Glutamatergic neuron (in vitro differentiated cells): Measurements from ENCODE around the gene MAST1. TPM values are rescaled to one million over a fixed set of nuclear protein-coding genes. Genes with fewer than 3 reads are reported as not detected.
"Not testable (repeated sequence)": the region's sequence is repeated elsewhere in the genome, so short reads cannot be mapped to it uniquely, and the experiment has no call there.

ENCODE experiments used
- DNase-seq: peaks from one replicate; pipeline ENCODE4 v3.0.0; 2022
- H3K27ac Mint-ChIP-seq: one replicate; pipeline ENCODE4 v1.8.0; 2020; ENCODE audit warnings: mild to moderate bottlenecking, mixed read lengths, inconsistent platforms; ENCODE audit not compliant: unreplicated experiment
- H3K27me3 Mint-ChIP-seq: one replicate; pipeline ENCODE4 v1.8.0; 2020; ENCODE audit warnings: mild to moderate bottlenecking, moderate library complexity, mixed read lengths, inconsistent platforms; ENCODE audit not compliant: unreplicated experiment
- H3K36me3 Mint-ChIP-seq: one replicate; pipeline ENCODE4 v1.8.0; 2020; ENCODE audit warnings: mild to moderate bottlenecking, mixed read lengths, inconsistent platforms; ENCODE audit not compliant: unreplicated experiment
- H3K4me1 Mint-ChIP-seq: one replicate; pipeline ENCODE4 v1.8.0; 2020; ENCODE audit warnings: mild to moderate bottlenecking, low read depth, mixed read lengths, inconsistent platforms; ENCODE audit not compliant: unreplicated experiment
- H3K4me3 Mint-ChIP-seq: one replicate; pipeline ENCODE4 v1.8.0; 2020; ENCODE audit warnings: mild to moderate bottlenecking, mixed read lengths, inconsistent platforms; ENCODE audit not compliant: unreplicated experiment
- H3K9me3 Mint-ChIP-seq: one replicate; pipeline ENCODE4 v1.8.0; 2020; ENCODE audit warnings: mild to moderate bottlenecking, moderate library complexity, mixed read lengths, inconsistent platforms; ENCODE audit not compliant: unreplicated experiment
- total RNA-seq: library from RNA; stranded (reverse); fragmentation: NEBNext Ultra II Directional; extraction: Animal tissue kit (Norgen Biotek cat#: 25700); gene quantifications from one replicate; pipeline ENCODE4 v1.2.1, GENCODE V29; 2021; ENCODE audit not compliant: unreplicated experiment
- TF ChIP-seq, protein P1 (sequence below): fragments of 200-600 bp; sonication (generic); IDR thresholded peaks from one replicate; pipeline ENCODE4 v1.5.0; 2021; ENCODE audit not compliant: partially characterized antibody, unreplicated experiment

Gene MAST1
- total RNA-seq, 1 donor from 2014 or later = 230 TPM

DNA sequence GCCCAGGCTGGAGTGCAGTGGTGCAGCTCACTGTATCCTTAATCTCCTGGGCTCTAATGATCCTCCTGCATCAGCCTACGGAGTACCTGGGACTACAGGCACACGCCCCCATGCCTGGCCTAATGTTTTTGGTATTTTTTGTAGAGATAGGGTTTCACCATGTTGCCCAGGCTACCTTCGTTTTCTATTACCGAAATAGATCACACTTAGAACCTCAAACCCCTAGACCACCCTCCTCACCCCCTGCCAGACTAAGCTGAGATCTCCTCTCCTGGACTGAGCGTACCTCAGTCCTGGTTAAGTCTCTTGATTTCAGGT lies 48.3 kb downstream of the MAST1 start:
- no peaks in the 10 kb centered on the region for H3K36me3 Mint-ChIP-seq
- DNase-seq = no peak
- H3K27me3 Mint-ChIP-seq = peaks cover 24% of the 10 kb centered on the region
- H3K4me3 Mint-ChIP-seq = peak overlapping the region; percentile 69
- H3K27ac Mint-ChIP-seq = peak overlapping the region; percentile 53
- peaks cover 5% of the 10 kb centered on the region for H3K9me3 Mint-ChIP-seq
- TF ChIP-seq, protein P1, sequence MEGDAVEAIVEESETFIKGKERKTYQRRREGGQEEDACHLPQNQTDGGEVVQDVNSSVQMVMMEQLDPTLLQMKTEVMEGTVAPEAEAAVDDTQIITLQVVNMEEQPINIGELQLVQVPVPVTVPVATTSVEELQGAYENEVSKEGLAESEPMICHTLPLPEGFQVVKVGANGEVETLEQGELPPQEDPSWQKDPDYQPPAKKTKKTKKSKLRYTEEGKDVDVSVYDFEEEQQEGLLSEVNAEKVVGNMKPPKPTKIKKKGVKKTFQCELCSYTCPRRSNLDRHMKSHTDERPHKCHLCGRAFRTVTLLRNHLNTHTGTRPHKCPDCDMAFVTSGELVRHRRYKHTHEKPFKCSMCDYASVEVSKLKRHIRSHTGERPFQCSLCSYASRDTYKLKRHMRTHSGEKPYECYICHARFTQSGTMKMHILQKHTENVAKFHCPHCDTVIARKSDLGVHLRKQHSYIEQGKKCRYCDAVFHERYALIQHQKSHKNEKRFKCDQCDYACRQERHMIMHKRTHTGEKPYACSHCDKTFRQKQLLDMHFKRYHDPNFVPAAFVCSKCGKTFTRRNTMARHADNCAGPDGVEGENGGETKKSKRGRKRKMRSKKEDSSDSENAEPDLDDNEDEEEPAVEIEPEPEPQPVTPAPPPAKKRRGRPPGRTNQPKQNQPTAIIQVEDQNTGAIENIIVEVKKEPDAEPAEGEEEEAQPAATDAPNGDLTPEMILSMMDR = no peak
- peaks cover 2% of the 10 kb centered on the region for H3K4me1 Mint-ChIP-seq

DNA sequence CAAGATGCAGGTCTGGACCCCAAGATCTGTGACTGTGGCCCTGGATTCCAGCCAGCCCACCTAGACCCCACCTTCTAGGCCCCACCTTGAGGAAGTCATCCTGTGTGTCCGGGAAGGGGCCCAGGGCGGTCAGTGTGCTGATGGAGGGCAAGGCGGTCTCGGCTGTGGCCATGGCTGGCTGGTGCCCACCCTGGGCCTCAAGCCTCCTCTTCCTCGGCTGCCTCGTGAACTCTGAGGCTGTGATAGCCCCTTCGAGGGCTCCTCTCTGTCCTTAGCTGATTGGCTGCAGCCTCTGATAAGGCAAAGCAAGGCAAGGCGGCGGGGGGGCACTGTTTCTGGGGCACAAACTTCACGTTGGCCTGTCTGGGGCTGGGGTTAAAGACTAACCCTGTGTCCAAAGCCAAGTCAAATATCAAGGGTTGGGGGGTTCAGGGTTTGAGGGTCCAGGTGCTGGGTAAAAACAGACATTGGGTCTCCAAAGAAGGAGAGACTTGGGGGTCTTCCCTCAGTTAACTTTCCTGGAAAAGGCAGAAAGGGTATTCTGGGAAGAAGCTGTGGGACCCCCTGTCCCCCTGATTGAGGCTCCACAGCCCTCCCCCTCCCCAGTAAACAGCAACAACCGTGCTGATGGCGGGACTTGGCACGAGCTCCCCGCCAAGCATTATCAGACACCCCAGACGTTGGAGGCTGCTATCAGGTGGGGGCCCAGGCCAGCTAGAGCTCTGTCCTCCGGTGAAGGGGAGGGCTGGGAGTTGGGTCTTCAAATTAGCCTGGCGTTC lies 48.8 kb downstream of the MAST1 start, which contains the start of gene KLF1:
TSS of gene KLF1 (minus strand) at position 233 of the 779 bp plus-strand sequence. CDS start at position 172, 61 bp downstream.
- TF ChIP-seq, protein P1 = no peak
- no peak for DNase-seq
- peaks cover 24% of the 10 kb centered on the region for H3K27me3 Mint-ChIP-seq
- peak within 1 kb of the TSS; percentile 53 for H3K27ac Mint-ChIP-seq
- H3K4me1 Mint-ChIP-seq = peaks cover 2% of the 10 kb centered on the region
- H3K36me3 Mint-ChIP-seq = no peaks in the 10 kb centered on the region
- peak within 1 kb of the TSS; percentile 69 for H3K4me3 Mint-ChIP-seq
- H3K9me3 Mint-ChIP-seq = peaks cover 5% of the 10 kb centered on the region

DNA sequence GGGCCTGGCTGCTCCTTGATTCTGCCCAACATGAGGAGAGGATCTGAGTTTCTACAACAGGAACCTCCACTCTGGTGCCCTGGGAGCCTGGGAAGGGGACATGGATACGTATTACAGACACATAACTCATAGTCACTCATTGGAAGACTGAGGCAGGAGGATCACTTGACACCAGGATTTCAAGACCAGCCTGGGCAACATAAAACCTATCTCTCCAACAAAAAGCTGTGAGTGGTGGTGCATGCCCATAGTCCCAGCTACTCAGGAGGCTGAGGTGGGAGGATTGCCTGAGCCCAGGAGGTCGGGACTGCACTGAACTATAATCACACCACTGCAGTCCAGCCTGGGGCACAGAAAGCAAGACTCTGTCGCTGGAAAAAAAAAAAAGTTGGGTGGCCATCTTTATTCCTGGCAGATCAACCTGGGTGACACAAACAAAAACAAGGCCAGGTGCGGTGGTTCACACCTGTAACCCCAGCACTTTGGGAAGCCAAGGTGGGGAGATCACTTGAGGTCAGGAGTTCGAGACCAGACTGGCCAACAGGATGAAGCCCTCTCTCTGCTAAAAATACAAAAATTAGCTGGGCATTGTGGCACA lies 49.8 kb downstream of the MAST1 start:
- Mint-ChIP-seq H3K27ac (no peak overlapping the region), H3K27me3 (peaks cover 21% of the 10 kb centered on the region), H3K4me3 (no peak overlapping the region), H3K4me1 (peaks cover 2% of the 10 kb centered on the region), H3K9me3 (peaks cover 5% of the 10 kb centered on the region), H3K36me3 (no peaks in the 10 kb centered on the region)
- TF ChIP-seq, protein P1 = no peak
- DNase-seq = no peak

DNA sequence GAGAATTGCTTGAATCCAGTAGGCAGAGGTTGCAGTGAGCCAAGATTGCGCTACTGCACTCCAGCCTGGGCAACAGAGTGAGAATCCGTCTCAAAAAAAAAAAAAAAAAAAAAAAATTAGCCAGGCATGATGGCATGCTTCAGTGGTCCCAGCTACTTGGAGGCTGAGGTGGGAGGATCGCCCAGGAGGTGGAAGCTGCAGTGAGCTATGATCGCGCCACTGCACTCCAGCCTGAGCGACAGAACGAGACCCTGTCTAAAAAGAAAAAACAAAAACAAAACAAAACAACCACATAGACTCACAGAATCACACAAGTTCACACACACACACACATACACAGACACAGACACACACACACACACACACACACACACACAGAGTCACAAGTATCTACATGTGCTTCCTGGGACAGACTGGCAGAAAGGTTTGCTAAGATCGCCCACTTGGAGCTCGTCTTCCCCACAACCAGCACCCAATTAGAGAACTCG lies 52.0 kb downstream of the MAST1 start:
- Mint-ChIP-seq H3K27ac (peak overlapping the region; percentile 97), H3K27me3 (peaks cover 19% of the 10 kb centered on the region), H3K4me3 (peak overlapping the region; percentile 93)
- DNase-seq, H3K9me3 Mint-ChIP-seq, H3K4me1 Mint-ChIP-seq, H3K36me3 Mint-ChIP-seq: not testable (repeated sequence)

DNA sequence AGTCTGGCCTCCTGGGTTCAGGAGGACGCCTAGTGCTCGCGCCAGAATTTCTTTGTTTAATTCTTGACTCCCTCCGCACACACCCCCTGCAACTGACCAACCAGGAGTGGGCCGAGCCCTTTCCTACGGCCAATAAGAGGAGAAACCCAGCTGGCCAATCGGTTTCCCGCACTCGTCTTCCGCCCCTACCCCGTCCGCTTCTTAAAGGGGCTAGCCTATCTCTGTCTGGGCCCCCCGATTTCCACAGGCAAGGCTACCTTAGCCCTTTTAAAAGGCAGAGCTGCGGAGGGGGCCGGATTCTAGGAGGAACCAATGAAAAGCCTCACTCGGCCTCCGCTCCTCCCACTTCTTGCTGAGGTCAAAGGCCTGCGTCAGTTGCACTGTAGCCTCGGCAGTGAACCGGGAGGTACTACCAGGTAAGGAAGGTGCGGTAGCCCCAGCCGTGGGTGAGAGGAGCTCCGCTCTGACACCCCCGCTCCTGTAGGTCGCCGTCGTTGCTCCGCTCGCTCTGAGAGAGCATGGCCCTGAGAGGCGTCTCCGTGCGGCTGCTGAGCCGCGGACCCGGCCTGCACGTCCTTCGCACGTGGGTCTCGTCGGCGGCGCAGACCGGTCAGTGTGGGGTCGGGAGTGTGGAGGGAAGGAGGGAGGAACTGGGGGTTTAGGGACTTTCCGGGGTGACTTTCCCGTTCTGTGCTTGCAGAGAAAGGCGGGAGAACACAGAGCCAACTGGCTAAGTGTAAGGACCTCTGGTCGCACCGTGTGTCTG lies 52.7 kb downstream of the MAST1 start, which contains the start of gene GCDH:
TSS of gene GCDH (plus strand) at position 374 of the 766 bp plus-strand sequence. CDS start at position 519, 145 bp downstream.
- Mint-ChIP-seq H3K4me3 (peak within 1 kb of the TSS; percentile 93), H3K27me3 (peaks cover 19% of the 10 kb centered on the region), H3K36me3 (no peaks in the 10 kb centered on the region), H3K9me3 (peaks cover 5% of the 10 kb centered on the region), H3K27ac (peak within 1 kb of the TSS; percentile 97), H3K4me1 (peaks cover 2% of the 10 kb centered on the region)
- peak; percentile 94 for DNase-seq
- TF ChIP-seq, protein P1 = no peak
